GM18909 (cell line): ENCODE measurements around the gene SURF6.
A peak's percentile ranks its signal among the peaks of the same experiment; 100 is the strongest.

Experiments used
- ATAC-seq: cut with Tn5 transposase; IDR thresholded peaks from one replicate; pipeline ENCODE4 v1.9.1; 2021; ENCODE audit warnings: mild to moderate bottlenecking; ENCODE audit not compliant: unreplicated experiment, poor library complexity

SURF6 gene

GRCh38 chr9:133368249-133368881 lies 32.4 kb upstream of the SURF6 start:
- ATAC-seq: no peak

DNA sequence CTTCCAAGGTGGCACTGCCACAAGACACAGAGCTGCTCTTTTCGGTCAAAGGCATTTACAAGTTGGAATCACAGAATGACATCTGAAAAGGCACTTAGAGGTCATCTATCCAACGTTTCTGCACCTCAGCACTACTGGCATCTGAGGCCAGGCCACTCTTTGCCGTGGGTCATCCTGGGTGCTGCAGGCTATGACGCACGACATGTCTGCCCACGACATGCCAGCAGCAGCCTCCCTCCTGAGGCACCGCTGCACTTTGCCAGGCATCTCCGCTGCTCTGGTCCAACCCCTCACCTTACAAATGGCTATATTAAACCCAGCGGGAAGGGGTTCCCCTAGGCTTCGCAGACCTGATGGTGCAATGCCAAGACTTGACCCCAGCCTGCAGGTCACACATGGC lies 31.8 kb upstream of the SURF6 start:
- no peak for ATAC-seq

DNA sequence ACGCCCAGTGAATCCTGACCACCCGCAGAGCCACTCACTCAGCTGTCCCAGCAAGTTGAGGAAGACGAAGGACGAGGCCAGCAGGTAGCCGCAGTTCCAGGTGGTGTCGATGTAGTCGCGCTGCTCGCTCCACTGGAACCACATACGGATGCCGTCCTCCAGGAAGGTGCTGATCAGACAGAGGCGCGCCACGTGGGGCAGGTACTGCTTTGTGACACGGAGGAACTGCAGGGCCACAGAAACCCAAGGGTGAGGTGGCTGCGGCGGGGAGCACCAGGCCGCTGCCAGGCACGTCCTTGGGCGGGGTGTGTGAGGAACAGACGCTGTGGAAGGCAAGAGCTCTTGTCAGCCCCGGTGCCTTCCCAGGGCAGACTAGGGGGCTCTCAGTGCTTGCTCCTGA lies 31.2 kb upstream of the SURF6 start:
- ATAC-seq: no peak

DNA sequence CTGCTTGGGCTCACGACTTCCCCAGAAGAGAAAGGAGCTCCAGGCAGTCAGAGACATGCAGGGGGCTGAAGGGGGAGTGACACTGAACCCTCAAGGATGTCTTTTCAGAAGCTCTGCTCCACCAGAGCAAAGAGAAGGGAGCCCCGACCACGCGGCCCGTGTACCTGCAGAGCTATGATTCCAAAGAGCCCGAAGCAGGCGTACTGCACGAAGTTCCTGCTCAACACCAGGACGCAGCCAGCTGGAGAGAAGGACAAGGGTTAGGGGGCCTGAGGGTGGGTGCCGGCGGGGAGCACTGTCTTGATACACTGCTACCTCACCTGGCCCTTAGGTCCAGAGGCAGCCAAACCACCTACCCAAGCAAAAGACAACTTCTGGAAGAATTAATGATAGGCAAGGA lies 30.4 kb upstream of the SURF6 start:
- no peak for ATAC-seq

DNA sequence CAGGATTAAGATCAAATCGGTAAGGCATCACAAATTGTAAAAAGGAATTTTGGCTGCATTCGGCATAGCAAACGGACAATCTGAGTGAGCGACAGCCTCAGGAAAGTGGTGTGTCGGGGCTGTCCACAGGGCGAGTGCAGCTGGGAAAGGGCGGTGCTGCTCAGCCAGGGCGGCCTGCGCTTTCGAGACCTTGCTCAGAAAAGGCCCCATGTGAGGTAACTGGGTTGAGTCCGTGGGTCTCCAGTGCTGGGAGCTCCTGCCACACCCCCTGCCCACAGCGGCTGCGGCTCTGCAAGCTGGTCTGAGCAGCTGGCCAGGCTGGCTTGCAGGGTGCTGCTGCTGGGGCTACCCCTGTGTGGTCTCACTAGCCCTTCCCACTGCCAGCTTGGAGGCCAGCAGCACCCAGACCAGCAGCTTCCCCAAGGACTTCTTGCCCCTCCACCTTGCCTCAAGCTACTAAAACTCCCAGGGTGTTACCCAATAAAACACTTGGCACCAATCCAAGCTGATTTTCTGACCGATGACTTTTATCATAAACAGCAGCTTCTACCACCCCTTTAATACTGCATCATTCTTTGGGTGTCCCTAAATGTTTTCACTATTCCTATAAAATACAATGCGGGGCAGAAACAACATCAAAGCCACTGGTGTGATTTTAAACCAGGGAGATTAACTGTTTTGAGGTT lies 26.5 kb upstream of the SURF6 start:
- ATAC-seq: no peak

DNA sequence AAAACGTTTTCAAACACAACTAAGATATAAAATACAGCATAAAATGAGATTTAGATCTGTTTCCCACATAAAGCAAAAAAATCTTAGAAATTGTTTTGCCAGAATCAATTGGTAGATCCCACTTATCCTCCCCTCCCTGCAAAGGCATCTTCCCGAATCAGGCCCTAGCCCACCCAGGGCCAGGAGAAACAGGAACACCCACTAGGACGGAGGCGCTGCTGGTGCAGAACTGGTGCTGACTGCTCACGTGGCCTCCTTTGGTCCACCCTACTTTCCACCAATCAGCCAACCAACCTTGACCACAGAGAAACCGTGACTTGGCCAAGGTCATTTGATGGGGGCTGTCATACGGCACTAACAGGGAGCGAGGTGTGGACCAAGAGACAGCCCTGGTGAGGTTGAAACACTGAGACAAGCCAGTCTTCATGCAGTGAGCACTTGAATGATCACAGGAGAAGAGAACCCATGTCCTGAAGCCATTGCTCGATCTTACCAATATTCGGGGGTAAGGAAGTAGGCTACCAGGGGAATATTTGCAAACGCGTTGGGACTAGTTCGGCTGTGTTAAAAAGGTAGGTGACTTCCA lies 25.6 kb upstream of the SURF6 start:
- no peak for ATAC-seq

DNA sequence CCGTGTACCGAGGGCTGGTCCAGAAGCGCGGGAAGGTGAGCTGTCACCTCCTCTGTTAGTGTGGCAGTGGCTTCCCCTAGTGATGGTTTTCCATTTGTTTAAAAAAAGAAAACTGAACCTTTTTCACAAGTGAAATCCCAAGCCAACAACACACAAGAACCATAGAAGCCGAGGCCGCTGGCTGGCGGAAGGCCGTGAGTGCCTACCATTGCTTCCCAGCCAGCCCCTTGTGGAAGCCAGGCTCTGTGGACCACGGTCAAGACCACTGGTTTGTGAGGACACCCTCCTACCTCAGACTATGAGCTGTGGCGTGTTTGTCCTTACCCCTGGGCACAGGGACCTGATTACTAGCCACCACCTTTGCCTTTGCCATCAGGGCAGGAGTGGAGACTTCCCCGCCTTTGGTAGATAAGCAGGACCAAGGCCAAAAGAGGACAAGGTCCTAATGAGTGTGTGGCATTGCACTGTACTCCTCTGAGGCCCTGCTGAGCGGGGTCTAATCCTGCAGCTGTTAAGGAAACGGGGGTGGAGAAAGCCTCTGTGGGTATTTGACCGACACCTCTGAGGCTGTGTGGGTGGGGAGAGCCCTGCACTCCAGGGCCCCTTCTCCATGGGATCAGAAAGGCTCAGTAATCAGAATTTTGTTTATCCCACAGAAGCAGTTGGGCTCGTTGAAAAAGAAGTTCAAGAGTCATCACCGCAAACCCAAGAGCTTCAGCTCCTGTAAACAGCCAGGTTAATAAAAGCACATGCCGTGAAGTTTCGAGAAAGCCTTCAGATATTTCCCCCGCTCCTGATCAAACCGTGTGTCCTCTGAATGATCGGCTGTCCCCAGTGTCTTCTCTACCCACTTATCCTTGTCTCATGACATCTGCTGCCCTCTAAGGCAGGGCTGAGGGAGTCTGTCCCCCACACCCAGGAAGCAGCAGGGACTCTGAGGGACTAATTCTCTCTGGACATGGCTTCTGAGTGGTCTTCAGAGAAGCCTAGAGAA lies 24.7 kb upstream of the SURF6 start:
- ATAC-seq: no peak

DNA sequence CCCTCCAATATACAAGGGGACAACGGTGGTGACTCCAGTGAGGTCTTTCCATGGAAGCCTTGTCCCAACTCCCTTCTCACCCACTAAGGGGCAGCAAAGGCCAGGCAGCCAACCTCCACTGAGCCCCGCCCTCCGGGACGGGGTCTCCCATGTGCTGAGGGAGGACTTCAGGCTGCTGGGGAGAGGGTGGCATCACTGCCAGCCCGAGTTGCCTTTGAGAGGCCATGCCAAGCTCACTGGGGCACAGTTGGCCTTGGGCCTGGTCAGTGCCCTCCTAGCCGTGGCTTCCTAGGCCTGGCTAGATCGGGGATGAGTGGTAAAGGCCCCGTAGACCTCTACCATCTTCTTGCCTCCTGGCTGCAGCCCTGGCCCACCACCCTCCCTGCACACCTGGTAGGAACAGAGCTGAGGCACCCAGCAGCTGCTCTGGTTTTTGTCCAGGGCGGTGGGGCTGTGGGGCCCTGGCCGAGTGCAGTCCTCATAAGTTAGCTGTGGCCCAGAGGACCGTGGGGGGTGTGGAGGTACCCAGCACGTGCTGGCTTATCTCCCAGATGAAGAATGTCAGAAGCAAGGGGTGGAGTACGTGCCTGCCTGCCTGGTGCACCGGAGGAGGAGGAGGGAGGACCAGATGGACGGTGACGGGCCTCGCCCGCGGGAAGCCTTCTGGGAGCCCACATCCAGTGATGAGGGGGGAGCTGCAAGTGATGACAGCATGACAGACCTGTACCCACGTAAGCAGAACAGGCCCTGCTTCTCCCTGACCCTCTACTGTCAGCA lies 23.6 kb upstream of the SURF6 start:
- no peak for ATAC-seq

GRCh38 chr9:133357656-133358055 lies 21.7 kb upstream of the SURF6 start:
- no peak for ATAC-seq

DNA sequence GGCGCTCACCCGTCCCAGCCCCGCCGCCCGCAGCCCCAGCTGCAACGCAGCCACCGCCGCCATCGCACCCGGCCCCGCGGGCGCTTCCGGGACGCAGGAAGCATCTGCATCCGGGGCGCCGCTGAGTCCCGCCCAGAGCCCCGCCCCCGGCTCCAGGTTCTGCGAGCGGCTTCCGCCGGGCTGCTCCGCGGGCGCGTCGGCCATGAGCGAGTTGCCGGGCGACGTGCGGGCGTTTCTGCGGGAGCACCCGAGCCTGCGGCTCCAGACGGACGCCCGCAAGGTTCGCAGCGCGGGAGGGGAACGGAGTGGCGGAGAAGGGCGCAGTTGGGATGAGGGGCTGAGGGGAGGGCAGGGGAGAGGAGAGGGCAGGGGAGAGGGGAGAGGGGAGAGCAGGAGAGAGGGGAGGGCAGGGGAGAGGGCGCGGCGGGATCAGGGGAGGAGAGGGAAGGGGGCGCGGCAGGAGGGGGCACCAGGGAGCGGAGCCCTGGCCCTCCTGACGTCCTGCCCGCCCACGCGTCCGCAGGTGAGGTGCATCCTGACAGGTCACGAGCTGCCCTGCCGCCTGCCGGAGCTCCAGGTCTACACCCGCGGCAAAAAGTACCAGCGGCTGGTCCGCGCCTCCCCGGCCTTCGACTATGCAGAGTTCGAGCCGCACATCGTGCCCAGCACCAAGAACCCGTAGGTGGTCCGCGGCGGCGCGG lies 20.6 kb upstream of the SURF6 start, which contains the start of the genes SURF1 and SURF2:
Gene SURF1, minus strand, starts transcription at position 97 of the 701 bp plus-strand sequence. Its CDS starts 34 bp downstream, at position 63.
Gene SURF2, plus strand, starts transcription at position 160 of the 701 bp plus-strand sequence. Its CDS starts 43 bp downstream, at position 203.
- peak; percentile 59 for ATAC-seq

DNA sequence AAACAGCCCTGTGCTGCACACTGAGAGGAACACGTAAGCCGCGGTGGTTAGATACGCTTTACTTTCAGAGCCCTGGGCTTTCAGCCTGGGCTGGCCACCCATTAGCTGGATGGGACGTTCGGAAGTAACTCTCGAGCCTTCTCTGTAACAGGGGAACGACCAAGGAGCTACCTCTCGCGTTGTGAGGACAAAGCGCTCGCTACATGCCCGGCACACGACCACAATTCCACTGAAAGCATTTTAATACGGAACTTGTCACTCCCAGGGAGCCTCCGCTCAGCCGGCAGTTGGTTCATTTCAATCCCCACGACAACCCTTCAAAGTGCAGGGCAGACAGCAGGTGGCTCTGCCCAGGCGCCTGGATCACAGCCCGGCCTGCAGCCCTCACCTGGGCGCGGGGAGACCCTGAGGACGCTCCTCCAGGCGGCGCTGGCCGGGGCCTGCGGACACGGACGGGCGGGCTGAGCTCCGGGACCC lies 19.9 kb upstream of the SURF6 start:
- ATAC-seq: no peak

DNA sequence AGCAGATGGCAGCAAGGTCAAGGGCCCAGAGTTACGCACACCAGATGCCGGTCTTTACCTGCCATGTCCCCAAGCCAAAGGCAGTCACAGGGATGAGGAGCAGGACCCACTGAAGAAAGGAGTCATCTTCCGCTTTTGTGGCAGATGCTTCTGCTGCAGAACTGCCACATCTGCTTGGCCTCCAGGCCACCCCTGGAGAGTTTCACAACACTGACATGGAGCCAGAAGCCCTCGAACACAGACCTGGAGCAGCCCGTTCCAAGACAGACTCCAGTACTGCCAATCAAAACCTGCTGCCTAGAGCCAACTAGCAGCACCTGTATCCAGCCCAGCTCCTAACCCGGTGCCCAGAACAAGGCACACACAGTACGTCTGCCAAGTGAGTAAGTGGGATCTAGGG lies 18.8 kb upstream of the SURF6 start:
- no peak for ATAC-seq

GRCh38 chr9:133353548-133353947 lies 17.6 kb upstream of the SURF6 start:
- no peak for ATAC-seq

- no peak for ATAC-seq
Measured at GRCh38 chr9:133352635-133353340, 16.8 kb upstream of the SURF6 start.

- ATAC-seq: no peak
Measured at GRCh38 chr9:133351908-133352634, 16.1 kb upstream of the SURF6 start.

- ATAC-seq: no peak
Measured at GRCh38 chr9:133351526-133351907, 15.5 kb upstream of the SURF6 start.

- ATAC-seq: no peak
Measured at GRCh38 chr9:133349965-133350616, 14.1 kb upstream of the SURF6 start.
